ENCODE results near the gene DHX58.

DHX58 gene

GRCh38 chr17:42087736-42088705, 24.5 kb downstream of the DHX58 start:
- in situ Hi-C loops (cut with MboI; ENCODE audit: low sequenced_read_pairs) = no loop called here

- in situ Hi-C loops (cut with MboI; ENCODE audit: low sequenced_read_pairs) = no loop called here
These were observed 25.3 kb downstream of the DHX58 start for GRCh38 chr17:42087042-42087701.

- in situ Hi-C loops (cut with MboI; ENCODE audit: low sequenced_read_pairs) = no loop called here
These were observed 30.9 kb downstream of the DHX58 start for GRCh38 chr17:42081516-42082129.

GRCh38 chr17:42079541-42079940, 33.0 kb downstream of the DHX58 start:
- in situ Hi-C loops (cut with MboI; ENCODE audit: low sequenced_read_pairs) = no loop called here

GRCh38 chr17:42078396-42079043, 34.0 kb downstream of the DHX58 start:
- in situ Hi-C loops (cut with MboI; ENCODE audit: low sequenced_read_pairs) = no loop called here

- in situ Hi-C loops (cut with MboI; ENCODE audit: low sequenced_read_pairs) = no loop called here
These were observed 34.8 kb downstream of the DHX58 start for GRCh38 chr17:42077755-42078154.

- in situ Hi-C loops (cut with MboI; ENCODE audit: low sequenced_read_pairs) = no loop called here
These were observed 35.5 kb downstream of the DHX58 start for GRCh38 chr17:42076797-42077559.

- in situ Hi-C loops (cut with MboI; ENCODE audit: low sequenced_read_pairs) = no loop called here
These were observed 36.7 kb downstream of the DHX58 start for GRCh38 chr17:42075789-42076188.

- in situ Hi-C loops (cut with MboI; ENCODE audit: low sequenced_read_pairs) = no loop called here
These were observed 40.0 kb downstream of the DHX58 start for GRCh38 chr17:42072323-42073187.

- in situ Hi-C loops (cut with MboI; ENCODE audit: low sequenced_read_pairs) = no loop called here
These were observed 40.7 kb downstream of the DHX58 start for GRCh38 chr17:42071810-42072209.

GRCh38 chr17:42068979-42069378, 43.5 kb downstream of the DHX58 start:
- in situ Hi-C loops (cut with MboI; ENCODE audit: low sequenced_read_pairs) = no loop called here

GRCh38 chr17:42067371-42068091, 45.0 kb downstream of the DHX58 start:
- in situ Hi-C loops (cut with MboI; ENCODE audit: low sequenced_read_pairs) = no loop called here

- in situ Hi-C loops (cut with MboI; ENCODE audit: low sequenced_read_pairs) = no loop called here
These were observed 47.3 kb downstream of the DHX58 start for GRCh38 chr17:42065201-42065600.

GRCh38 chr17:42062681-42063080, 49.8 kb downstream of the DHX58 start:
- in situ Hi-C loops (cut with MboI; ENCODE audit: low sequenced_read_pairs) = no loop called here

GRCh38 chr17:42061646-42062487, 50.6 kb downstream of the DHX58 start:
- in situ Hi-C loops (cut with MboI; ENCODE audit: low sequenced_read_pairs) = no loop called here

- in situ Hi-C loops (cut with MboI; ENCODE audit: low sequenced_read_pairs) = no loop called here
These were observed 52.3 kb downstream of the DHX58 start for GRCh38 chr17:42060231-42060630.

GRCh38 chr17:42059815-42060214, 52.7 kb downstream of the DHX58 start:
- in situ Hi-C loops (cut with MboI; ENCODE audit: low sequenced_read_pairs) = no loop called here

- in situ Hi-C loops (cut with MboI; ENCODE audit: low sequenced_read_pairs) = no loop called here
These were observed 54.5 kb downstream of the DHX58 start for GRCh38 chr17:42058063-42058462.

Measured in HL-60/S4 (cell line).